Activated T-helper 9 cell treated with anti-CD3 and anti-CD28 coated beads, Interleukin-2, amount 50 U/mL, for 16 hours (primary cell): Measurements from ENCODE around the gene EPN1.
"Not testable (repeated sequence)": the region's sequence is repeated elsewhere in the genome, so short reads cannot be mapped to it uniquely, and the experiment has no call there.

ENCODE experiments used
- DNase-seq: peaks from one replicate; pipeline ENCODE4 v3.0.0-alpha.2; 2020; ENCODE audit warnings: low read depth

EPN1 gene

DNA sequence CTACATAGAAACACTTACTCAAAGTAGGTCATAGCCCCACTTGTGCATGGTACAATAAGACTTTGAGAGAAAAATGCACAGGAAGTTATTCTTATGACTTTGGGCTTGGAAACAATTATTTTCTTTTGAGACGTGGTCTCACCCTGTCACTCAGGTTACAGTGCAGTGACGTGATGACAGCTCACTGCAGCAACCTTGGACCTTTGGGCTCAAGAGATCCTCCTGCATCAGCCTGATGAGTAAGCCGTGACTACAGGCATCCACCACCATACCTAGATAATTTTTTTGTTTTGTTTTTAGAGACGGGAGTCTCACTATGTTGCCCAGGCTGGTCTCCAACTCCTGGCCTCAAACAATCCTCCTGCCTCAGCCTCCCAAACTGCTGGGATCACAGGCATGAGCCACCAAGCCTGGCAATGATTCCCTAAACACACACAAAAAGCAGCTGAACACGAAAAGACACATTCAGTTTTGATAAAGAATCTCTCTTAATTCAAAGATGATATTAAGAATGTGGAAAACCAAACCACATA is 45.3 kb downstream of the EPN1 start:
- no peak for DNase-seq

DNA sequence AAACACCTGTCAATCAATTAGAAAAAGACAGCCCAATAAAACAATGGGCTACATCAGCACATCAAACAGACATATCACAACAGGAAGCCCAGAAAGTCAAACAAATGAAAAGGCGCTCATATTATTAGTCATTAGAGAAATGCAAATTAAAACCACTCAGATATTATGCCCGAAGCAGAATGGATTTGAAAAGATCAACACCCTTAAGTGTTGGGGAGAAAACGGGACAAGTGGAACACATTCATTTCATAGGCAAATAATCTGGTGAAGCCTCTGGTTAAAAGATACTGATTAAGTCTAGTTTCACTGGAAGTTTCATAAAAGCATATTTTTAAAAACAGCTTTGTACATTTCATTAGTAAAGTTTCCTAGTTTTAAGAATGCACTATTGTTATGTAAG is 45.8 kb downstream of the EPN1 start:
- no peak for DNase-seq

DNA sequence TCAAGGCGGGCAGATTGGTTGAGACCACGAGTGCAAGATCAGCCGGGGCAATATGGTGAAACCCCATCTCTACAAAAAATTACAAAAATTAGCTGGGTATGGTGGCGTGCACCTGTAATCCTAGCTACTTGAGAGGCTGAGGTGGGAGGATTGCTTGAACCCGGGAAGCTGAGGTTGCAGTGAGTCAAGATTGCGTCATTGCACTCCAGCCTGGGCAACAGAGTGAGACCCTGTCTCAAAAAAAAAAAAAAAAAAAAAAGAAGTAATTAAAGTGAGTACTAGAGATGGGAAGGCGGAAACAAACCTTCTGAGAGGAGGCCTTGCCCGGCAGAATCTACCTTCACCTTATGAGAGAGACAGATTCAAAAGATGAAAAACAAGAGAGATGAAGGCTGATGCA is 48.5 kb downstream of the EPN1 start:
- DNase-seq = no peak

DNA sequence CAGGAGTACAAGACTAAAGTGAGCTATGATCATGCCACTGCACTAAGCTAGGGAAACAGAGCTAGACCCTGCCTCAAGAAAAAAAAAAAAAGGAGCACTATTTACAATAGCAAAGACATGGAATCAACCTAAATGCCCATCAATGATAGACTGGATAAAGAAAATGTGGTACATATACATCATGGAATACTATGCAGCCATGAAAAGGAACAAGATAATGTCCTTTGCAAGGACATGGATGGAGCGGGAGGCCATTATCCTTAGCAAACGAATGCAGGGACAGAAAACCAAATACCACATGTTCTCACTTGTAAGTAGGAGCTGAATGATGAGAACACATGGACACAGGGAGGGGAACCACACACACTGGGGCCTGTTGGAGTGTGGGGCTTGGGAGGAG is 55.4 kb downstream of the EPN1 start:
- not testable (repeated sequence) for DNase-seq

DNA sequence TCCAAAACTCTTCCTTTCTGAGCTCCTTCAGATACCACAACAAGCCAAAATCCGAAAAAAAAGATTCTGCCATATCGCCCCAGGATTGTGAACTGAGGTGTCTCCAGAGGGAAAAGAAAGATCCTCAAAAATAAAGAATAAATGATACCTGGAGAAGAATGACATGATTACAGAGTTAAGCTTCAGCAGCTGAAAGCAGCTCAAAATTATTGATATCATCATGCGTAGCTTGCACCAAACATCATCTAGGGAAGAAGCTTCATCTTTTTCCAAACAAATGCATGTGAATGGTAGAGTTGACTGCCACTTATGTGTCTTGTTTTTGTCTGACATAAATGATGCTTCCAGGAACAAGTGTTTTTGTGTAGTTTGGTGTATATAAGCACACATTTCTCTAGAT is 63.3 kb downstream of the EPN1 start, which contains the start of gene NLRP9:
Gene NLRP9, minus strand, starts transcription at position 101 of the 400 bp plus-strand sequence. Its CDS starts 28 bp downstream, at position 73.
- DNase-seq = no peak

DNA sequence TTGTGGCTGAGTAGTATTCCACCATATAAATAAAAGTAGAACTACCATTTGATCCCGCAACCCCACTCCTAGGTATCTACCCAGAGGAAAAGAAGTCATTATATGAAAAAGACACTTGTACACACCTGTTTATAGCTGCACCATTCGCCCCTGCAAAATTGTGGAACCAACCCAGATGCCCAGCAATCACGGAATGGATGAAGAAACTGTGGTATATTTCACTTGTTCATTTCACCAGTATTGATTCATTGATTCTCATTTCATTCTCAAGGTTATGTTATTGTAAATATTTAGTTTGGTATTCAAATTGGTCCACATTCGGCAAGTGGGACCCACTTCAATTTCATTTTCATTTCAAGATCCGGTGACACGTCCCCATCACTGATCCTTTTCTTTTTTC is 75.7 kb downstream of the EPN1 start:
- no peak for DNase-seq

DNA sequence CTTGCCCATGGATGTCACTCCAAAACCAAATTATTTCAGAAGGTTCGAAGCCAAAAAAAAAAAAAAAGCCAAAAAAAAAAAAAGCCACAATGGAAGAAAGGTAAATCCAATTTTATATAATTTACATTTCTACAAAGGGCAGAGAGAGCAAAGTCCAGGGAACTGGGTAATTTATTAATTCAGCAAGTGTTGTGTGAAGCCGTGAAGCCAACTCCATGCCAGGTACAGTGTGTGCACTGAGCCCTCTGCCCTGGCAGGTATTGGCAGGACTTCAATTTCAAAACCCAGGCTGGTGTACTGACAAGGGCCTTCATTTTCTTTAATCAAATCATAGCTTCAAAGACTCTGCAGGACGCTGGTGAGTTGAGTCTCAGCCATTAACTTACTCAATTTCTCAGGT is 78.4 kb downstream of the EPN1 start:
- no peak for DNase-seq

DNA sequence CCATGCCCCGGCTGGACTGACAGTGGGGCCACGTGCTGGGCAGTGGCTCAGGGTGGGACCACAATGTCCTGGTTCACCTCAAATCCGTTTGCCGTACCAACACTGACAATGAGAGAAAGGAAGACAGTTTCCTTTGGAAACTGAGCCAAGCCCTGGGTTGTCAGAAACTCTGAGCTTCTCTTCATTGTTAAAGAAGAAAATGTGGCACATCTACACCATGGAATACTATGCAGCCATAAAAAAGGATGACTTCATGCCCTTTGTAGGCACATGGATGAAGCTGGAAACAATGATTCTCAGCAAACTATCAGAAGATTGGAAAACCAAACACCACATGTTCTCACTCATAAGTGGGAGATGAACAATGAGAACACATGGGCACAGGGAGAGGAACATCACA is 81.8 kb downstream of the EPN1 start:
- DNase-seq = not testable (repeated sequence)

DNA sequence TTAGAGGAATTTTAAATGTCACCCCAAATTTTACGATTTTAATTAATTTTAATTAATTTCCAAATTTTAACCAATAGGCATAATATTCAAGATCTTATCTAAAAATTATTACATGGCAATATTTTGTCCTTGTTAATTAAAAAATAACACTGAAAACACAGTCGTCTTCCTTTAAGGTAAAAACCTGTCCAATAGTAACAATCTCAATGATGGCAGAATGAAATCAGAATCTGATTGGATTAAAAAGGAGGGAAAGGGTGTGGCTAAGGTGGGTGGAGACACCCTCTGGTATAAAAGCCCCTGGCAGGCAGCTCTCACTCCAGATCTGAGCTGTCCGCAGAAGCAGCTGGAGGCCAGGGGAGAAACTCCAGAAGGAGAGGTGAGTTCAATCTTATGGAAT is 83.8 kb downstream of the EPN1 start, which contains the start of gene RFPL4A:
Gene RFPL4A, plus strand, starts transcription at position 301 of the 400 bp plus-strand sequence. CDS start 2,704 bp downstream, outside the sequence.
- DNase-seq = not testable (repeated sequence)
